ENCODE results near the gene HSPA4. TPM values are rescaled to one million over a fixed set of nuclear protein-coding genes. Genes with fewer than 3 reads are reported as not detected.

The HSPA4 gene
- total and polyA plus RNA-seq, 4 donors, result 22.1 to 39.7 (median 31.9) TPM

DNA sequence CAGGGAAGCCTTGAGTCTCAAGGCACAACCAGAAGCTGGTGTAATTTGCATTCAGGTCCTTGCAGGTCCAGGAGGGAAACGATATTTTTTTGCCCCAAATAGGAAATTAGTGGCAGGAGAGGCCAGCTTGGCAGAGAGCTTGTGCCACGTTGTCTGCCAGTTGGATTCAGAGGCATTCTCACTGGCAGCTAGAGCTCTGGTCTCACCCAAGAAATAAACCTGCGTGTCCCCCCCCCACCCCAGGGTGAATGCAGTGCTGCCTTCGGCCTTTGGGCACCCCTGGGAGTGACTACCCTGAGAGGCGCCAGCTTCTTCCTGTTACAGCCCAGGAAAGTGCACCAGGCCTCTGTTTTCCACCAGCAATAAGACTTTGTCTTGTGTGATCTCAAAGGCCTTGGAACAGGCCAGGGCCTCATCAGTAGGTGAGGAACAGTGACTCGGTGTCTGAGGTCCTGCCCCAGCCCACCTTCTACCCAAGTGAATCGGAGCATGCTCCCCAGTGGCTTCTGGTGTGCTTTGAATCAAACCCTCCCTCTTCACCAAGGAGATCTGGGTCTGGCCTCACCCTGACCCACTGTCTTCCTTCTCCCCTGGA, 68.4 kb downstream of the HSPA4 start:
- Histone ChIP-seq H3K9ac (ENCODE audit: low read depth in 1 of 2, low read length in 2 of 2) (no peak overlapping the region), H3K27me3 (ENCODE audit: control insufficient read depth in 4 of 4, insufficient read depth in 4 of 4, low read length in 3 of 4) (no peaks in the 10 kb centered on the region), H3K4me1 (ENCODE audit: control insufficient read depth in 4 of 4, insufficient read depth in 4 of 4, low read length in 3 of 4) (no peaks in the 10 kb centered on the region), H3K4me3 (ENCODE audit: low read depth in 1 of 3, low read length in 3 of 3) (no peak overlapping the region), H3K36me3 (ENCODE audit: control insufficient read depth in 4 of 4, insufficient read depth in 3 of 4, low read depth in 1 of 4, low read length in 3 of 4) (no peaks in the 10 kb centered on the region), H3K27ac (ENCODE audit: low read depth in 1 of 2, low read length in 2 of 2) (no peak overlapping the region), H3K9me3 (ENCODE audit: control insufficient read depth in 4 of 4, low read length in 3 of 4) (no peaks in the 10 kb centered on the region)
- TF ChIP-seq, protein P1, sequence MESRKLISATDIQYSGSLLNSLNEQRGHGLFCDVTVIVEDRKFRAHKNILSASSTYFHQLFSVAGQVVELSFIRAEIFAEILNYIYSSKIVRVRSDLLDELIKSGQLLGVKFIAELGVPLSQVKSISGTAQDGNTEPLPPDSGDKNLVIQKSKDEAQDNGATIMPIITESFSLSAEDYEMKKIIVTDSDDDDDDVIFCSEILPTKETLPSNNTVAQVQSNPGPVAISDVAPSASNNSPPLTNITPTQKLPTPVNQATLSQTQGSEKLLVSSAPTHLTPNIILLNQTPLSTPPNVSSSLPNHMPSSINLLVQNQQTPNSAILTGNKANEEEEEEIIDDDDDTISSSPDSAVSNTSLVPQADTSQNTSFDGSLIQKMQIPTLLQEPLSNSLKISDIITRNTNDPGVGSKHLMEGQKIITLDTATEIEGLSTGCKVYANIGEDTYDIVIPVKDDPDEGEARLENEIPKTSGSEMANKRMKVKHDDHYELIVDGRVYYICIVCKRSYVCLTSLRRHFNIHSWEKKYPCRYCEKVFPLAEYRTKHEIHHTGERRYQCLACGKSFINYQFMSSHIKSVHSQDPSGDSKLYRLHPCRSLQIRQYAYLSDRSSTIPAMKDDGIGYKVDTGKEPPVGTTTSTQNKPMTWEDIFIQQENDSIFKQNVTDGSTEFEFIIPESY (IDR thresholded peaks at IDR 0.05), result no peak
- TF ChIP-seq TAF1 (conservative IDR thresholded peaks at IDR 0.05) (no peak), HNF4A (conservative IDR thresholded peaks at IDR 0.05) (no peak), SP1 (IDR thresholded peaks at IDR 0.05) (no peak)
- WGBS, result 81% methylated on average over 7 of the region's 7 CpGs
- no peak for DNase-seq (ENCODE audit: low spot score)

DNA sequence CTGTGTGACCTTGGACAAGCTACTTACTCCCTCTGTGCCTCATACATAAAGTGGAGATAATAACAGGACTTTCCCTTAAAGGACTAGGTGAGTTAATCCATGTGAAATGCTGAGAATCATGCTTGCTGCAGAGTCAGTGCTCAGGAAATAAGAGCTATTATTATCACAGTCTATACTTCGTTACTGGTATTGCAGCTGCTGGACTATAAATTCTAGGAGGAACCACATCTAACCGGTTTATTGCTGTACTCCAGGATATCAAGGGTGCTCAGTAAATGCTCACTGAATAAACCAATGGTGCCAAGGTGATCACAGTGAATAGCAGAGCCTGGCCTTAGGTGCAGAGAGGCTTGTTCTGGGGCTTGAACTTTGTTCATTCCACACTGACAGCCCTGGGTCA, 69.3 kb downstream of the HSPA4 start:
- no peak overlapping the region for H3K9ac ChIP-seq (ENCODE audit: low read depth in 1 of 2, low read length in 2 of 2)
- no peak overlapping the region for H3K27ac ChIP-seq (ENCODE audit: low read depth in 1 of 2, low read length in 2 of 2)
- no peaks in the 10 kb centered on the region for H3K4me1 ChIP-seq (ENCODE audit: control insufficient read depth in 4 of 4, insufficient read depth in 4 of 4, low read length in 3 of 4)
- WGBS, result 72% methylated on average over 2 of the region's 2 CpGs
- no peaks in the 10 kb centered on the region for H3K27me3 ChIP-seq (ENCODE audit: control insufficient read depth in 4 of 4, insufficient read depth in 4 of 4, low read length in 3 of 4)
- TF ChIP-seq RAD21 (IDR thresholded peaks at IDR 0.05) (no peak), SP1 (IDR thresholded peaks at IDR 0.05) (no peak), FOXA1 (IDR thresholded peaks at IDR 0.05) (no peak), RXRA (IDR thresholded peaks at IDR 0.05) (no peak), HNF4A (conservative IDR thresholded peaks at IDR 0.05) (no peak), EGR1 (IDR thresholded peaks at IDR 0.05; ENCODE audit: low read depth in 2 of 2) (no peak), TAF1 (conservative IDR thresholded peaks at IDR 0.05) (no peak), JUND (IDR thresholded peaks at IDR 0.05) (no peak), FOXA2 (IDR thresholded peaks at IDR 0.05) (no peak), NR2F2 (IDR thresholded peaks at IDR 0.05) (no peak), GABPA (IDR thresholded peaks at IDR 0.05 in 1 of 2, conservative IDR thresholded peaks at IDR 0.05 in 1 of 2) (no peak), HNF4G (IDR thresholded peaks at IDR 0.05) (no peak), YY1 (IDR thresholded peaks at IDR 0.05) (no peak)
- TF ChIP-seq, protein P2, sequence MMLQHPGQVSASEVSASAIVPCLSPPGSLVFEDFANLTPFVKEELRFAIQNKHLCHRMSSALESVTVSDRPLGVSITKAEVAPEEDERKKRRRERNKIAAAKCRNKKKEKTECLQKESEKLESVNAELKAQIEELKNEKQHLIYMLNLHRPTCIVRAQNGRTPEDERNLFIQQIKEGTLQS (IDR thresholded peaks at IDR 0.05), result no peak
- TF ChIP-seq, protein P1 (IDR thresholded peaks at IDR 0.05), result no peak
- TF ChIP-seq, protein P3, sequence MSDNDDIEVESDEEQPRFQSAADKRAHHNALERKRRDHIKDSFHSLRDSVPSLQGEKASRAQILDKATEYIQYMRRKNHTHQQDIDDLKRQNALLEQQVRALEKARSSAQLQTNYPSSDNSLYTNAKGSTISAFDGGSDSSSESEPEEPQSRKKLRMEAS (IDR thresholded peaks at IDR 0.05), result no peak
- TF ChIP-seq, protein P4, sequence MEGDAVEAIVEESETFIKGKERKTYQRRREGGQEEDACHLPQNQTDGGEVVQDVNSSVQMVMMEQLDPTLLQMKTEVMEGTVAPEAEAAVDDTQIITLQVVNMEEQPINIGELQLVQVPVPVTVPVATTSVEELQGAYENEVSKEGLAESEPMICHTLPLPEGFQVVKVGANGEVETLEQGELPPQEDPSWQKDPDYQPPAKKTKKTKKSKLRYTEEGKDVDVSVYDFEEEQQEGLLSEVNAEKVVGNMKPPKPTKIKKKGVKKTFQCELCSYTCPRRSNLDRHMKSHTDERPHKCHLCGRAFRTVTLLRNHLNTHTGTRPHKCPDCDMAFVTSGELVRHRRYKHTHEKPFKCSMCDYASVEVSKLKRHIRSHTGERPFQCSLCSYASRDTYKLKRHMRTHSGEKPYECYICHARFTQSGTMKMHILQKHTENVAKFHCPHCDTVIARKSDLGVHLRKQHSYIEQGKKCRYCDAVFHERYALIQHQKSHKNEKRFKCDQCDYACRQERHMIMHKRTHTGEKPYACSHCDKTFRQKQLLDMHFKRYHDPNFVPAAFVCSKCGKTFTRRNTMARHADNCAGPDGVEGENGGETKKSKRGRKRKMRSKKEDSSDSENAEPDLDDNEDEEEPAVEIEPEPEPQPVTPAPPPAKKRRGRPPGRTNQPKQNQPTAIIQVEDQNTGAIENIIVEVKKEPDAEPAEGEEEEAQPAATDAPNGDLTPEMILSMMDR (IDR thresholded peaks at IDR 0.05; ENCODE audit: low read depth, low read length, missing input control), result no peak
- TF ChIP-seq, protein P5, sequence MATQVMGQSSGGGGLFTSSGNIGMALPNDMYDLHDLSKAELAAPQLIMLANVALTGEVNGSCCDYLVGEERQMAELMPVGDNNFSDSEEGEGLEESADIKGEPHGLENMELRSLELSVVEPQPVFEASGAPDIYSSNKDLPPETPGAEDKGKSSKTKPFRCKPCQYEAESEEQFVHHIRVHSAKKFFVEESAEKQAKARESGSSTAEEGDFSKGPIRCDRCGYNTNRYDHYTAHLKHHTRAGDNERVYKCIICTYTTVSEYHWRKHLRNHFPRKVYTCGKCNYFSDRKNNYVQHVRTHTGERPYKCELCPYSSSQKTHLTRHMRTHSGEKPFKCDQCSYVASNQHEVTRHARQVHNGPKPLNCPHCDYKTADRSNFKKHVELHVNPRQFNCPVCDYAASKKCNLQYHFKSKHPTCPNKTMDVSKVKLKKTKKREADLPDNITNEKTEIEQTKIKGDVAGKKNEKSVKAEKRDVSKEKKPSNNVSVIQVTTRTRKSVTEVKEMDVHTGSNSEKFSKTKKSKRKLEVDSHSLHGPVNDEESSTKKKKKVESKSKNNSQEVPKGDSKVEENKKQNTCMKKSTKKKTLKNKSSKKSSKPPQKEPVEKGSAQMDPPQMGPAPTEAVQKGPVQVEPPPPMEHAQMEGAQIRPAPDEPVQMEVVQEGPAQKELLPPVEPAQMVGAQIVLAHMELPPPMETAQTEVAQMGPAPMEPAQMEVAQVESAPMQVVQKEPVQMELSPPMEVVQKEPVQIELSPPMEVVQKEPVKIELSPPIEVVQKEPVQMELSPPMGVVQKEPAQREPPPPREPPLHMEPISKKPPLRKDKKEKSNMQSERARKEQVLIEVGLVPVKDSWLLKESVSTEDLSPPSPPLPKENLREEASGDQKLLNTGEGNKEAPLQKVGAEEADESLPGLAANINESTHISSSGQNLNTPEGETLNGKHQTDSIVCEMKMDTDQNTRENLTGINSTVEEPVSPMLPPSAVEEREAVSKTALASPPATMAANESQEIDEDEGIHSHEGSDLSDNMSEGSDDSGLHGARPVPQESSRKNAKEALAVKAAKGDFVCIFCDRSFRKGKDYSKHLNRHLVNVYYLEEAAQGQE (IDR thresholded peaks at IDR 0.05), result no peak
- no peaks in the 10 kb centered on the region for H3K36me3 ChIP-seq (ENCODE audit: control insufficient read depth in 4 of 4, insufficient read depth in 3 of 4, low read depth in 1 of 4, low read length in 3 of 4)
- no peak overlapping the region for H3K4me3 ChIP-seq (ENCODE audit: low read depth in 1 of 3, low read length in 3 of 3)
- H3K9me3 ChIP-seq (ENCODE audit: control insufficient read depth in 4 of 4, low read length in 3 of 4), result no peaks in the 10 kb centered on the region
- peak; percentile 6 for DNase-seq (ENCODE audit: low spot score)

All from liver (tissue), 9 donors.